IPS-20b (cell line): ENCODE data around the gene CUBN.

ENCODE experiments used
- H3K27ac ChIP-seq: one replicate; pipeline ENCODE4 v1.5.1; 2013; ENCODE audit warnings: low read length
- H3K27me3 ChIP-seq: 2 replicates; pipeline ENCODE4 v1.6.1; 2013; ENCODE audit warnings: mild to moderate bottlenecking, low read length, inconsistent platforms; ENCODE audit not compliant: insufficient read depth
- H3K36me3 ChIP-seq: 2 replicates; pipeline ENCODE4 v1.6.1; 2013; ENCODE audit warnings: low read depth, mild to moderate bottlenecking, inconsistent platforms, low read length, moderate library complexity; ENCODE audit not compliant: insufficient read depth
- H3K4me1 ChIP-seq: 2 replicates; pipeline ENCODE4 v1.6.1; 2013; ENCODE audit warnings: mild to moderate bottlenecking, control low read depth, inconsistent platforms, low read length, moderate library complexity; ENCODE audit not compliant: insufficient read depth
- H3K4me3 ChIP-seq: 2 replicates; pipeline ENCODE4 v1.5.1; 2013; ENCODE audit warnings: mild to moderate bottlenecking, low read length, inconsistent platforms
- H3K9ac ChIP-seq: 2 replicates; pipeline ENCODE4 v1.6.1; 2013; ENCODE audit warnings: low read depth, mild to moderate bottlenecking, inconsistent platforms, low read length, moderate library complexity
- H3K9me3 ChIP-seq: 2 replicates; pipeline ENCODE4 v1.6.1; 2013; ENCODE audit warnings: mild to moderate bottlenecking, low read depth, low read length, inconsistent platforms; ENCODE audit not compliant: insufficient read depth

The CUBN gene

DNA sequence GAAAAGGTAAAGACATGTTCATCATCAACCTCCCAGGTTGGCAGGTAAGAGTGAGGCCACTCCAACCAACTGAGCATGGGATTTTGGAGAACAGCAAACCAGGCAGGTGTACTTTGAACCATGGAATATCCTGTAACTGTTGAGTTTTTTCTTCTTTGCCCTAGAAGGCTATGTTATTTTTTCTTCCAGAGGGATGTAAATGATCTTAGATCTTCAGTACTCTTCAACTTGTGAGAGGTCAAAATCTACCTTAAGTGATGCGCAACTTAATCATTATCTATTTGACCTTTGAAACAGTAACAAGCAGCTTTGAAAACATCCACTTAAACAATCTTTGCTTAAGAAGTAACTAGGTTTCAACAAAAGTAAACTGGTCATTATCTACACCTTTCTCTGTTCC is at the start of gene CUBN:
CUBN (minus strand) TSS at position 71 of the 400 bp plus-strand sequence; CDS start at position 25, 46 bp downstream.
- Histone ChIP-seq H3K27ac (no peak within 1 kb of the TSS), H3K4me3 (no peak within 1 kb of the TSS)

DNA sequence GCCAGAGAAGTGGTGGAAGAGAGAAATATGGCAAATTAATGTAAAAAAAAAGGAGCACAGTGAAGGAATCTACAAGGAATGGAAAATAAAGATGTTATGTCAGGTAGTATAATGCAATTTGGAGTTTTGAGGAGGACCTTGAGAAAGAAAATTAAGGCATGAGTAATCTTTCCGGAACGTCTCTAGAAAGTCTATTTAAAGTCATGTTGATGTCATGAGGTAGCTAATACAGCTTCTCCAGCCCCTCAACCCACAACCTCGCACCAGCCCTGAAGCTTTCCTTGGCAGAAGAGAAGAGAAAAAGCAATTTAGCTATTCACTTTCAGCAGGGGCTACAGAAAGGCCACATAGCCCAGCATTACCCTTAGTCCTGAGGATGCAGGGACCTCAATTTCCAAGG is 49.4 kb upstream of the CUBN start:
- no peaks in the 10 kb centered on the region for H3K9me3 ChIP-seq
- no peak overlapping the region for H3K27ac ChIP-seq
- H3K9ac ChIP-seq = no peak overlapping the region
- no peak overlapping the region for H3K4me3 ChIP-seq
- H3K4me1 ChIP-seq = peaks cover 14% of the 10 kb centered on the region
- H3K27me3 ChIP-seq = no peaks in the 10 kb centered on the region
- H3K36me3 ChIP-seq = no peaks in the 10 kb centered on the region

More for the DNA sequence above, at the start of gene CUBN:
- Histone ChIP-seq H3K36me3 (no peaks in the 10 kb centered on the region), H3K27me3 (no peaks in the 10 kb centered on the region), H3K9me3 (no peaks in the 10 kb centered on the region), H3K4me1 (no peaks in the 10 kb centered on the region), H3K9ac (no peak within 1 kb of the TSS)

DNA sequence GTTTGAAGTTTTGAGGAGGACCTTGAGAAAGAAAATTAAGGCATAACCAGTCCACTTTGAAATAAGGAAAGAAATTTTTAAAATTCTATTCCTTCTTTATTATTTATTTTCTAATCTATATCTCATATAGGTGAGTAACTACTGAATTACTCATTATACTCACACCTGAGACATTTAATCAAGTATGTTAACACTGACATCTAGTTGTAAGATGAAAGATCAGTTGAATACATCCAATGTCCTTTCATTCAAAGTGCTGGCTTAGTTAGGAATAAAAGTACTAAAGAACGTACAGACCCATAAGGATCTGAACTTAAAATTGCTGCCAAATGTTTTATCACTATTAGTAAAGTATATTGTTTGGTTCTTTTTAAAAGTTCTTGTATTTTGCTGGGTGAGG is 48.4 kb upstream of the CUBN start:
- peaks cover 4% of the 10 kb centered on the region; the same call in 1 of the 2 replicates for H3K36me3 ChIP-seq
- H3K4me1 ChIP-seq = peaks cover 14% of the 10 kb centered on the region
- H3K27ac ChIP-seq = no peak overlapping the region
- no peaks in the 10 kb centered on the region for H3K27me3 ChIP-seq
- no peaks in the 10 kb centered on the region for H3K9me3 ChIP-seq
- no peak overlapping the region for H3K4me3 ChIP-seq
- H3K9ac ChIP-seq = no peak overlapping the region

DNA sequence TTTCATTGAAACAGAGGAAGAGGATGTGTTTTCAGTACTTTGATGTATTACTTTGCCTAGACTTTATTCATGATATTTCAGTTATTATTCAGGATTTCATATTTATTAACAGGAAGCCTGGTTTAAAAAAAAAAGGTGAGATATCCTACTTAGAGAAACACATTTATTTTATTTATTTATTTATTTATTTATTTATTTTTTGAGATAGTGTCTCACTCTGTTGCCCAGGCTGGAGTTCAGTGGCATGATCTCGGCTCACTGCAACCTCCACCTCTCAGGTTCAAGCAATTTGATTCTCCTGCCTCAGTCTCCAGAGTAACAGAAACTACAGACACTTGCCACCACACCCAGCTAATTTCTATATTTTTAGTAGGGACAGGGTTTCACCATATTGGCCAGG is 47.4 kb upstream of the CUBN start:
- H3K4me1 ChIP-seq = peaks cover 14% of the 10 kb centered on the region
- H3K27me3 ChIP-seq = no peaks in the 10 kb centered on the region
- H3K9me3 ChIP-seq = no peaks in the 10 kb centered on the region
- H3K27ac ChIP-seq = no peak overlapping the region
- no peak overlapping the region for H3K4me3 ChIP-seq
- no peak overlapping the region for H3K9ac ChIP-seq
- peaks cover 4% of the 10 kb centered on the region; the same call in 1 of the 2 replicates for H3K36me3 ChIP-seq

DNA sequence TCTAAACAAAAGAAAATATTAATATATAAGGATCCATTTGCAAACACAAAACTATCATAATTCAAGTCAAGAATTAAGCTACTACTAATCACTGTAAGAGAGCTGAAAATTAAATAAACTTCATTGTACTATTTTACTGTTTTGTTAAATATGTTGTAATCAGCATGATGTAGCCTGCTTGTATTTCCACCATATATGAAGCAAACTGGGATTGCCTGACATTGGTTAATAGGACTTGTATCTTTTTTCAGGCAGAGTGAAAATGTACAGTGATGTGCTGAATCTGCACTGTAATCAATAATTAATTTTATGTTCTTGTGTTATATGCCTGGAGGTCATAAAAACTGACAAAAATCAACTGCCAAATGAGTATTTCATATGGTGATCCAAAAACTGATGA is 46.5 kb upstream of the CUBN start:
- Histone ChIP-seq H3K9ac (no peak overlapping the region), H3K36me3 (peaks cover 4% of the 10 kb centered on the region; the same call in 1 of the 2 replicates), H3K4me3 (no peak overlapping the region), H3K27ac (no peak overlapping the region), H3K4me1 (peaks cover 14% of the 10 kb centered on the region), H3K27me3 (no peaks in the 10 kb centered on the region), H3K9me3 (no peaks in the 10 kb centered on the region)

DNA sequence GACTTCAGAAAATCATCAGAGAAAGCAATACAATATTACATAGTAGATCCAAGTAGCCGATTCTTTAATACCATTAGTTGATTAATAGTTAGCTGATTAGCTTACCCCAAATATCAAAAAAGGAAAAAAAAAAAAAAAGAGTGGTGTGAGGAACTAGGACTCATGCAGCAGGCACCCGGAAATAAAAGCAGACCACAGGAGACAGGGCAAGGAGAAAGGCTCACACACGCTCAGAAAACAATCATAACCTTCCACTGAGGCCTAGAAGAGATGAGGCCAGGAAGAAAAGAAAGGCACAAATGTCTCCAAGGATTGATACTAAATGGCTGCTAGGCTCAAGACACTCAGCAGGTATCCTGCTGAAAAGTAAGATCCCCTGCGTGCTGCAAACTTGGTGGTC is 45.9 kb upstream of the CUBN start:
- Histone ChIP-seq H3K4me1 (peaks cover 14% of the 10 kb centered on the region), H3K27me3 (no peaks in the 10 kb centered on the region), H3K9ac (peak overlapping the region; percentile 16; the same call in 1 of the 2 replicates), H3K9me3 (no peaks in the 10 kb centered on the region), H3K27ac (no peak overlapping the region), H3K4me3 (no peak overlapping the region), H3K36me3 (peaks cover 4% of the 10 kb centered on the region; the same call in 1 of the 2 replicates)

DNA sequence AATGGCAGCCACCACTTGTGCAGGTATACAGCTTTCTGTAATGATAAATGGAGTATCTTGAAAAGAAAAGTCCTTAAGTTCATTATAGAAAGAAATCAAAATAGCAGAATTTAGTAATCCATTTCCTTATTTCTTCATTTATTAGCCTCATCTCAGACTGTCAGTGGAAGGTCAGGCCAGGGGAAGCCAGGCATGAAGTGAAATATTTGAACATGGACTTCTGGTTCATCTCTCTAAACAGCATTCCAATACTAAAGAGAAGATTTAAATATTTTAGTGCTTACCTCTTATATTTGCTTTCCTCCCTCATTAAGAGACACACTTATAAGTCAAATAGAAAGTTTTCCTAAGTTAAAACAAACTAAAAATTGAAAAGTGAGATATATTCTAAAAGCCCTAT is 45.0 kb upstream of the CUBN start:
- no peak overlapping the region for H3K4me3 ChIP-seq

DNA sequence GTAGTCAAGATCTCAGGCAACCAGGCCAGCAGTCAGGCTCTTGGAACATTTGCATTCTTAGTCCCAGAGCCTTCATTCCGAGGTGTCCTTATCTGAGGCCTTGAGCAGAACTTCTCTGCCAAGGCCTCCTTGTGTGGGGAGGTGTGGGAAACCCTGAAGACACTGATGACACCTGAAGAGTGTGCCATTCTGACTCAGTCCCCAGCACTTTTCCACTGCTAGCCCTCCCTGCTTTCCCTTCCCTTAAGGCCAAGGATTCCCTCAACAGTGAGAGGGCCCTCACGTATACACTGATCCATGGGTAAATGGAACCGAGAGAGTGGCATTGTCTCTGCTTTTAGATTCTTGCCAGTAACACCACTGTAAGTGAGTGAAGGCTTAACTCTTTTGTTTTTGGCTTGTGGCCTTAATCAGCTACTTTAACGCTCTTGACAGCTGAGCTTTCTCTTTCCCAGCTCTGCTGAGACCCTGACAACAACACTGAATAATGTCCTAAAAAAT is 41.6 kb upstream of the CUBN start:
- Histone ChIP-seq H3K27ac (no peak overlapping the region), H3K27me3 (no peaks in the 10 kb centered on the region), H3K4me3 (no peak overlapping the region), H3K4me1 (peaks cover 14% of the 10 kb centered on the region), H3K36me3 (peaks cover 4% of the 10 kb centered on the region; the same call in 1 of the 2 replicates), H3K9me3 (no peaks in the 10 kb centered on the region), H3K9ac (no peak overlapping the region)

More for the DNA sequence above, 45.0 kb upstream of the CUBN start:
- H3K9ac ChIP-seq = no peak overlapping the region
- peaks cover 4% of the 10 kb centered on the region; the same call in 1 of the 2 replicates for H3K36me3 ChIP-seq
- H3K4me1 ChIP-seq = peaks cover 14% of the 10 kb centered on the region
- no peaks in the 10 kb centered on the region for H3K27me3 ChIP-seq
- H3K27ac ChIP-seq = no peak overlapping the region
- H3K9me3 ChIP-seq = no peaks in the 10 kb centered on the region

DNA sequence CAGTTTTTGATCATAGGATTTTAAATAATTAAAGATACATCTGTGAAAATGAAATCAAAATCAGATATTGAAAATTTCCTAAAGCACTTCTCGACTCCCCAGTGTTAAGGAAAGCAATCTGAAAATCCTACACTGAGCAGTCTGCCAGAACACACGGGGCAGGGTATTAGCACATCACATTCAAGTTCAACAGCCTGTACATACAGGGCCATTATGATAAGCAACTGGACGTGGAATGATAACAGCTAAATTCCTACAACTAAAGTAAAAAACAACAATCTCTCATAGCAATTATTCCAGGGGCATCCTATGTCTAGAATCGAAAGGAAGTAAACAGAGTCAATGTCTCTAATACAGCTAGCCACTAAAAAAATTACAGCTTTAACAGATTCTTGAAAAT is 40.2 kb upstream of the CUBN start:
- H3K4me1 ChIP-seq = peaks cover 1% of the 10 kb centered on the region; the same call in 1 of the 2 replicates
- H3K9ac ChIP-seq = no peak overlapping the region
- no peak overlapping the region for H3K27ac ChIP-seq
- peaks cover 4% of the 10 kb centered on the region; the same call in 1 of the 2 replicates for H3K36me3 ChIP-seq
- H3K4me3 ChIP-seq = no peak overlapping the region
- H3K9me3 ChIP-seq = no peaks in the 10 kb centered on the region
- H3K27me3 ChIP-seq = no peaks in the 10 kb centered on the region

DNA sequence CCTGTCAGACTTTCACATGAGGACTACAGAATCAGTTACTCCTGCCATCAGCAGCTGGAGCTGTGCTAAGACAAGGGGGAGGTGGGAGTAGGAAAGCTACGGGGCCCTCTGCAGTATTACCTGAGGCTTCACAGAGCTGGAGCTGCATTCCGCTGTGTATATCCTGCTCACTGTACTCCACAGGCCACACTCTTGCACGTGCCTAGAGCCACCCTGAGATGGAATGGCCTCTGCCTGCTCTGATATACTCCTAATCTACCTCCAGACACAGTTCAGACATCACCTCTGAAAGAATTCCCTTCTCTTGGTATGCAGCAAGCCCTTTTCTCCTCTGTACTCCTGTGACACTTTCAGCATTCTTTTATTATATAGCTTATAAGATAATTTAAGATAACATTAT is 37.1 kb upstream of the CUBN start:
- no peaks in the 10 kb centered on the region for H3K27me3 ChIP-seq
- no peaks in the 10 kb centered on the region for H3K9me3 ChIP-seq
- no peaks in the 10 kb centered on the region for H3K36me3 ChIP-seq
- H3K4me3 ChIP-seq = no peak overlapping the region
- no peaks in the 10 kb centered on the region for H3K4me1 ChIP-seq
- no peak overlapping the region for H3K27ac ChIP-seq
- no peak overlapping the region for H3K9ac ChIP-seq

DNA sequence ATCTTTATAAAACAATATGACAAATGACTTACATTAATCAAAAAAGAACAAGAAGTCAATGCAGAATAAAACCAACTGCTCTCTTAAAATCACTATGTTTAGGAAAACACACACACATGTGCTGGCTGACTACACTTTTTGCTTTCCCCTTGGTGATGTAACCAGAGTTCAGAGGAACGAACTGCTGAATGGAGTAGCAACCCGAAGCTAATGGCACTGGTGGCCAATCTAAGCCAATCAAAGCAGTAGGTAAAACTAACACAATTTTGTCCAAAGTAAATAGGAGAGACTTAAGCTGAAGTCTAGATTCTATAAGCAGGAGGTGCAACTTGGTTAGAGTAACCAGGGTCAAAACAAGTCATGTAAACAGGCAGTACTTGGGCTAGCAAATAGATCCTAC is 33.2 kb upstream of the CUBN start:
- no peak overlapping the region for H3K9ac ChIP-seq
- H3K4me1 ChIP-seq = no peaks in the 10 kb centered on the region
- no peak overlapping the region for H3K27ac ChIP-seq
- no peaks in the 10 kb centered on the region for H3K9me3 ChIP-seq
- no peak overlapping the region for H3K4me3 ChIP-seq
- H3K36me3 ChIP-seq = no peaks in the 10 kb centered on the region
- no peaks in the 10 kb centered on the region for H3K27me3 ChIP-seq

DNA sequence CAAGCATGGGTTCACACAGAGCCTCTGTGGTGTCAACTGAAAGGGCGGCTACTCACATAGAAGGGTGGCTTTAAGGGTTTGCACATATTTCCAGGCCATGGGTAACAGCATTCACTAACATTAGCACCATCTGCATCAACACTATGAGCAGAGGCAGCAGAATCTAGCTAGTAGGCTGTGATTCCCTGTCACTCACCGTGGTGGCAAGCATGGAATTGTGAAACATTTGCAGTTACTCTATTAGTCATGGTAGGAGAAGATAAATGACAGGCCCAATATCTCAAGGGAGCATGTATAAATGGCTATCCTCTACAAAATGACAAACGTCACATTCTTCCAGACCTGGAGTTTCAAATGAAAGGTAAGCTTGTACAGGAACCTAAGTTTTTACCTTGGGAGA is 32.2 kb upstream of the CUBN start:
- no peak overlapping the region for H3K4me3 ChIP-seq
- no peaks in the 10 kb centered on the region for H3K27me3 ChIP-seq
- no peaks in the 10 kb centered on the region for H3K4me1 ChIP-seq
- H3K27ac ChIP-seq = no peak overlapping the region
- no peak overlapping the region for H3K9ac ChIP-seq
- no peaks in the 10 kb centered on the region for H3K36me3 ChIP-seq
- H3K9me3 ChIP-seq = no peaks in the 10 kb centered on the region
